ENCODE measurements around the gene METTL23.
"Not testable (repeated sequence)": the region's sequence is repeated elsewhere in the genome, so short reads cannot be mapped to it uniquely, and the experiment has no call there.

Gene METTL23

GRCh38 chr17:76714336-76714735, 12.3 kb upstream of the METTL23 start:
- no peak for DNase-seq

GRCh38 chr17:76714822-76715495, 11.7 kb upstream of the METTL23 start:
- DNase-seq = peak; percentile 64 to 73

GRCh38 chr17:76715496-76715830, 11.2 kb upstream of the METTL23 start:
- DNase-seq = no peak

- peak; percentile 83 to 97 for DNase-seq
Observed at GRCh38 chr17:76716146-76716838, 10.3 kb upstream of the METTL23 start.

DNA sequence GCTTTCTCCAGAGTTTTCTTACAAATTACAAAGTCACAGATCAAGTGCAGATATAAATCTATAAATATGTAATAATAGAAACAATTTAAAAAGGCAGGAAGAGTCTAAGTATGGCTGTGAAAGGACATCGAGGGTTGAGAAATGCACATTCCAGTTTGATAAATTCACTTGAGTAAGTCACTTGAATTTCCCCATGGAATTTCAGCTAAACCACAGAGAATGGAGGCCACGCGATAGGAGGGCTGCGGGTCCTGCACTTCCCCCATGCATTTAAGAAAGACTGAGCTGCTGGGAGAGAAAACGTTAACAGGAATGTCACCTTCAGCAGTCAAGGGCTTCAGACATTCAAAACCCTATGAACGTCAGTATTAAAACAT, 9.8 kb upstream of the METTL23 start:
- DNase-seq = no peak

DNA sequence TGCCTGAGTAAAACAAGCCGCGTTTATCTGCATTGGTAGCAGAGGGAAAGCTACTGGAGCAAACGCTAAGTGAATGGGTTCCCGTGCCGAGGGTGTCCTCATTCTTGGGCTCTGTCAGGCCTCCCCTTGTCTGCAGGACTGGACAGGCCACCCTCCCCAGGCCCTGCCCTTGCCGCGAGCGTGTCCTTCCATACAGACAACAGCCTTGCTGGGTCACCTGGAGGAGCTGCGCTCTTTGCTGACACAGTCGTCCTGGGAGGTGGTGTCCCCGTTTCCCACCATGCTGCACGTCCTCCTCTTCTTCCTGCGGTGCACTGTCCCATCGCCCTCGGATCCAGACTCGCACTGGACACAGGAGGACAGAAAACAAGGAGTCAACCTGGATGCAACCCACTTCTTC, 8.1 kb upstream of the METTL23 start:
- DNase-seq = no peak

- DNase-seq = no peak
Observed at GRCh38 chr17:76720211-76720610, 6.4 kb upstream of the METTL23 start.

GRCh38 chr17:76720941-76721340, 5.7 kb upstream of the METTL23 start:
- DNase-seq = no peak

DNA sequence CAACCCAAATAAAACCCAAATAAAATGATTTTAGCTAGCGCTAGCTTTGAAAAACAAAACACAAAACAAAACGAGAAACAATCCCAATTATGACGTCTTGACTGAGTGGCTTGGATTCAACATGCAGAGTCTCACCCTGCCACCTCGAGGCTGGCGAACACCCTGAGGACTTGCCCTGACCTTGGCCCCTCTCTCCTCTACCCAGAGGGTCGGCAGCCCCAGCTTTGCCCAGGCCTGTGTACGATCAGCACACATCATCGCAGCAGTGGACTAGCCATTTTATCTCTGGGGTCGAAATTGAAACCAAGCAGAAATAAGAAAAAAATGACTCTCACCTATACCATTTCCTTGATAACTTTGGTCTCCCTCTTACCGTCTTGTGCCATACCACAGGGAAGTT, 5.2 kb upstream of the METTL23 start:
- no peak for DNase-seq

GRCh38 chr17:76722279-76722678, 4.4 kb upstream of the METTL23 start:
- no peak for DNase-seq

- DNase-seq = not testable (repeated sequence)
Observed at GRCh38 chr17:76722977-76723376, 3.7 kb upstream of the METTL23 start.

- no peak for DNase-seq
Observed at GRCh38 chr17:76723812-76724211, 2.8 kb upstream of the METTL23 start.

- peak; percentile 63 to 73 for DNase-seq
Observed at GRCh38 chr17:76725580-76726230, 934 bp upstream of the METTL23 start.

GRCh38 chr17:76726231-76726775, 336 bp upstream of the METTL23 start, which contains the start of gene JMJD6:
JMJD6 (minus strand) TSS chr17:76726606; CDS start chr17:76726475, 131 bp downstream.
- peak; percentile 95 to 97 for DNase-seq

- peak; percentile 46 to 66 for DNase-seq
Observed at GRCh38 chr17:76727745-76728456, 1.3 kb downstream of the METTL23 start.

- not testable (repeated sequence) for DNase-seq
Observed at GRCh38 chr17:76731800-76732733, 5.4 kb downstream of the METTL23 start.

DNA sequence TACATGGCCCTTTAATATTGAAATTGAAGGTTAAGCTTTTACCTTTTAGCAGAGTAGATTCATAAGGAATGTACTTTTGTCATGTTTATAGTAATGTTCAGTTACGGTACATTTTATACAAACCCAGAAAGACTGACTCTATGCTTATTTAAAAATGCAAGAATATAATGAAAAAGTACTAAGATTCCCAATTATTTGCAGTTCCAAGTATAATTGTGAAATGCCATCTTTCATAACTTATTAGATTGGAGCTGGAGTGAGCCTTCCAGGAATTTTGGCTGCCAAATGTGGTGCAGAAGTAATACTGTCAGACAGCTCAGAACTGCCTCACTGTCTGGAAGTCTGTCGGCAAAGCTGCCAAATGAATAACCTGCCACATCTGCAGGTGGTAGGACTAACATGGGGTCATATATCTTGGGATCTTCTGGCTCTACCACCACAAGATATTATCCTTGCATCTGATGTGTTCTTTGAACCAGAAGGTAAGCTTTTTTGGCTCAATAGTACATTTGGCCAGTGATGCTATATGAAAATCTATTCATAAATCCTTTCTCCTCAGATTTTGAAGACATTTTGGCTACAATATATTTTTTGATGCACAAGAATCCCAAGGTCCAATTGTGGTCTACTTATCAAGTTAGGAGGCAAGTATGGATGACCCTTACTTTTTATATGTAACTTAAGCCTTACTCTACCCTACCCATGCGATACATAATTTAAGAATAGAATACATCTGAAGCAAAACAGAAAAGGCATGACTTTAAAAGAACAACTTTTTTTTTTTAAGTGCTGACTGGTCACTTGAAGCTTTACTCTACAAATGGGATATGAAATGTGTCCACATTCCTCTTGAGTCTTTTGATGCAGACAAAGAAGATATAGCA, 6.3 kb downstream of the METTL23 start:
- DNase-seq = no peak

DNA sequence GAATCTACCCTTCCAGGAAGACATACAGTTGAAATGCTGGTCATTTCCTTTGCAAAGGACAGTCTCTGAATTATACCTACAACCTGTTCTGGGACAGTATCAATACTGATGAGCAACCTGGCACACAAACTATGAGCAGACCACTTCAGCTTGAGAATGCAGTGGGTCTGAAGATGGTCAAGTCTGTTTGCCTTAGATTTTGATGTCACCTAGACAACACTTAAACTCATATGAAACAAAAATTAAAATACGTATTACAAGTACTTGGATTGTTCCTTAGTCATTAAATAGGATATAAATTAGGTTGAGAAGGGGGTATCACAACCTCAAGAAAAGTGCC, 6.9 kb downstream of the METTL23 start:
- DNase-seq = no peak

- DNase-seq = peak; percentile 62 to 66
Observed at GRCh38 chr17:76734080-76734840, 7.6 kb downstream of the METTL23 start.

DNA sequence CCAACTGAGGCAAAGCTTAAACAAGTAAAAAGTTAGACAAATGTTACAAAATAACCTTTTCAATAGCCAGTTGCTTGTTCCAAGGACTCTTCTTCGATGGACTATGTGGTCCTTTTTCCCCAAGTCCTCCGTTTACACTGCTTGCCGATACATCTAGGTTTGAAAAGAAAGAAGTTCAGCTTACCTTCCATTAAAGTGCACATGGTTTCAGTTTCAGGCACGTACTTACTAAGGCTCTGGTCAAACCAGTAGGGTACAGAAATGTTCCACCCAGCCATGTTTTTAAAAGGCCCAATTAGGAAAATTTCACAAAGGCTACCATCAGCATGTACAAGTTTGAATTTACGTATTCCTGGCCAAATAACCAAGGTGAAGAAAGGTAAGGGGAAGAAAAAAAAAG, 8.4 kb downstream of the METTL23 start:
- DNase-seq = peak in 1 of 2 donors; percentile 23

Data from inflammatory macrophage (primary cell).